Activated CD4-positive, alpha-beta T cell treated with anti-CD3 and anti-CD28 coated beads for 1 hour (primary cell): ENCODE data around the gene UNC5C.

Experiments used
- DNase-seq: peaks from one replicate; pipeline ENCODE4 v3.0.0-alpha.2; 2020

Gene UNC5C

GRCh38 chr4:95256108-95256835, 292.5 kb downstream of the UNC5C start:
- no peak for DNase-seq

GRCh38 chr4:95255396-95256107, 293.2 kb downstream of the UNC5C start:
- DNase-seq: no peak

GRCh38 chr4:95251568-95251967, 297.2 kb downstream of the UNC5C start:
- DNase-seq: no peak

GRCh38 chr4:95250544-95251137, 298.1 kb downstream of the UNC5C start:
- DNase-seq: no peak

GRCh38 chr4:95249426-95250021, 299.2 kb downstream of the UNC5C start:
- no peak for DNase-seq

GRCh38 chr4:95248720-95249425, 299.9 kb downstream of the UNC5C start:
- no peak for DNase-seq

- no peak for DNase-seq
Measured at GRCh38 chr4:95243892-95244291, 304.9 kb downstream of the UNC5C start.

GRCh38 chr4:95238554-95238953, 310.2 kb downstream of the UNC5C start:
- DNase-seq: no peak

- DNase-seq: no peak
Measured at GRCh38 chr4:95232358-95233156, 316.2 kb downstream of the UNC5C start.

- no peak for DNase-seq
Measured at GRCh38 chr4:95231681-95232080, 317.1 kb downstream of the UNC5C start.

- no peak for DNase-seq
Measured at GRCh38 chr4:95225849-95226248, 322.9 kb downstream of the UNC5C start.

GRCh38 chr4:95224402-95224801, 324.4 kb downstream of the UNC5C start:
- DNase-seq: no peak

GRCh38 chr4:95220205-95221175, 328.3 kb downstream of the UNC5C start:
- DNase-seq: no peak

- DNase-seq: no peak
Measured at GRCh38 chr4:95219109-95219508, 329.7 kb downstream of the UNC5C start.

GRCh38 chr4:95217197-95217596, 331.6 kb downstream of the UNC5C start:
- no peak for DNase-seq

GRCh38 chr4:95216636-95217035, 332.1 kb downstream of the UNC5C start:
- DNase-seq: no peak

- no peak for DNase-seq
Measured at GRCh38 chr4:95215991-95216605, 332.7 kb downstream of the UNC5C start.

GRCh38 chr4:95215043-95215442, 333.7 kb downstream of the UNC5C start:
- no peak for DNase-seq

- DNase-seq: no peak
Measured at GRCh38 chr4:95214408-95214807, 334.4 kb downstream of the UNC5C start.

- no peak for DNase-seq
Measured at GRCh38 chr4:95213366-95213765, 335.4 kb downstream of the UNC5C start.
